OCI-LY3 (cell line): ENCODE data around the gene CUX1.

Experiments used
- H2AFZ ChIP-seq: fragments of 200-600, 300-600 bp; shearing (Covaris generic); 2 replicates; pipeline ENCODE4 v1.6.0; 2014; ENCODE audit warnings: antibody characterized with exemption, low read depth, low read length
- H3K27ac ChIP-seq: fragments of 200-600, 300-600 bp; sonication (generic); 2 replicates; pipeline ENCODE4 v1.5.1; 2014; ENCODE audit warnings: mild to moderate bottlenecking, low read length, moderate library complexity, mixed read lengths
- H3K27me3 ChIP-seq: fragments of 200-600, 300-600 bp; sonication (generic); 2 replicates; pipeline ENCODE4 v1.6.1; 2014; ENCODE audit warnings: low read depth, low read length, mixed read lengths
- H3K36me3 ChIP-seq: fragments of 200-600, 300-600 bp; sonication (generic); replicated peaks from 2 replicates; pipeline ENCODE3; 2014; ENCODE audit warnings: low read depth, low read length, mixed read lengths
- H3K4me1 ChIP-seq: fragments of 300-600, 200-600 bp; sonication (generic); 2 replicates; pipeline ENCODE4 v1.6.1; 2014; ENCODE audit warnings: low read length, mixed read lengths
- H3K4me2 ChIP-seq: fragments of 200-600, 300-600 bp; sonication (generic); 2 replicates; pipeline ENCODE4 v1.6.1; 2014; ENCODE audit warnings: low read length, mixed read lengths
- H3K4me3 ChIP-seq: fragments of 300-600, 200-600 bp; sonication (generic); 2 replicates; pipeline ENCODE4 v1.5.1; 2014; ENCODE audit warnings: antibody characterized with exemption, mild to moderate bottlenecking, low read length, moderate library complexity
- H3K79me2 ChIP-seq: fragments of 300-600, 200-600 bp; shearing (Covaris generic); 2 replicates; pipeline ENCODE4 v1.6.1; 2014; ENCODE audit warnings: mild to moderate bottlenecking, low read length, mixed read lengths
- H3K9ac ChIP-seq: fragments of 300-600, 200-600 bp; shearing (Covaris generic); 2 replicates; pipeline ENCODE4 v1.6.0; 2014; ENCODE audit warnings: mild to moderate bottlenecking, low read length, moderate library complexity
- H3K9me3 ChIP-seq: fragments of 200-600, 300-600 bp; shearing (Covaris generic); 2 replicates; pipeline ENCODE4 v1.6.1; 2014; ENCODE audit warnings: low read length, mixed read lengths; ENCODE audit not compliant: insufficient read depth
- H4K20me1 ChIP-seq: fragments of 200-600, 300-600 bp; sonication (generic); 2 replicates; pipeline ENCODE4 v1.6.1; 2016; ENCODE audit warnings: low read length, mixed read lengths; ENCODE audit not compliant: insufficient read depth
- CTCF ChIP-seq: fragments of 200-600, 300-600 bp; sonication (generic); IDR thresholded peaks from 2 replicates; pipeline ENCODE4 v1.5.1; 2014; ENCODE audit warnings: antibody characterized with exemption, low read length, low read depth
- EZH2phosphoT487 ChIP-seq: fragments of 200-600 bp; shearing (Covaris generic); IDR thresholded peaks from 2 replicates; pipeline ENCODE4 v1.6.1; 2018; ENCODE audit warnings: antibody characterized with exemption, mixed run types, low read depth

Gene CUX1

GRCh38 chr7:101784292-101785127 is 32.9 kb upstream of the CUX1 start:
- H3K27ac ChIP-seq = no peak overlapping the region
- H3K27me3 ChIP-seq = peaks cover 13% of the 10 kb centered on the region
- no peaks in the 10 kb centered on the region for H3K79me2 ChIP-seq
- H3K9me3 ChIP-seq = no peaks in the 10 kb centered on the region
- no peak for TF ChIP-seq EZH2phosphoT487
- TF ChIP-seq CTCF = no peak
- peak overlapping the region; percentile 1; the same call in 1 of the 2 replicates for H3K4me3 ChIP-seq
- no peaks in the 10 kb centered on the region for H4K20me1 ChIP-seq
- no peaks in the 10 kb centered on the region for H3K4me1 ChIP-seq
- peak overlapping the region; percentile 26 for H3K4me2 ChIP-seq
- no peaks in the 10 kb centered on the region for H3K36me3 ChIP-seq
- H3K9ac ChIP-seq = no peak overlapping the region
- H2AFZ ChIP-seq = no peak overlapping the region

- H4K20me1 ChIP-seq = no peaks in the 10 kb centered on the region
- no peaks in the 10 kb centered on the region for H3K9me3 ChIP-seq
- no peaks in the 10 kb centered on the region for H3K36me3 ChIP-seq
- no peak overlapping the region for H3K4me2 ChIP-seq
- no peak overlapping the region for H3K27ac ChIP-seq
- H3K9ac ChIP-seq = no peak overlapping the region
- H3K4me3 ChIP-seq = no peak overlapping the region
- H3K4me1 ChIP-seq = no peaks in the 10 kb centered on the region
- H3K79me2 ChIP-seq = no peaks in the 10 kb centered on the region
- TF ChIP-seq EZH2phosphoT487 (no peak), CTCF (no peak)
- H3K27me3 ChIP-seq = peaks cover 13% of the 10 kb centered on the region
- H2AFZ ChIP-seq = no peak overlapping the region
Observed at GRCh38 chr7:101787864-101788263, 29.6 kb upstream of the CUX1 start.

DNA sequence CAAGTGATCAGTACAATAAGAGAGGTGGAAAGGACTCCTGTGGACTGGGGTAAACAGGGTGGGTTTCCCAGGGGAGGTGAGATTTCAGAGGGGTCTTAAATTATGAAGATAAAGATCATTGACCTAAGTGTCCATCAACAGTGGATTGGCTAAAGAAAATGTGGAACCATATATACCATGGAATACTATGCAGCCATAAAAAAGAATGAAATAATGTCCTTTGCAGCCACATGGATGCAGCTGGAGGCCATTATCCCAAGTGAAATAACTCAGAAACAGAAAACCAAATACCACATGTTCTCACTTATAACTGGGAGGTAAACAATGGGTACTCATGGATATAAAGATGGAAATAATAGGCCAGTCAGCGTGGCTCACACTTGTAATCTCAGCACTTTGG is 28.9 kb upstream of the CUX1 start:
- TF ChIP-seq EZH2phosphoT487 = no peak
- no peak for TF ChIP-seq CTCF

DNA sequence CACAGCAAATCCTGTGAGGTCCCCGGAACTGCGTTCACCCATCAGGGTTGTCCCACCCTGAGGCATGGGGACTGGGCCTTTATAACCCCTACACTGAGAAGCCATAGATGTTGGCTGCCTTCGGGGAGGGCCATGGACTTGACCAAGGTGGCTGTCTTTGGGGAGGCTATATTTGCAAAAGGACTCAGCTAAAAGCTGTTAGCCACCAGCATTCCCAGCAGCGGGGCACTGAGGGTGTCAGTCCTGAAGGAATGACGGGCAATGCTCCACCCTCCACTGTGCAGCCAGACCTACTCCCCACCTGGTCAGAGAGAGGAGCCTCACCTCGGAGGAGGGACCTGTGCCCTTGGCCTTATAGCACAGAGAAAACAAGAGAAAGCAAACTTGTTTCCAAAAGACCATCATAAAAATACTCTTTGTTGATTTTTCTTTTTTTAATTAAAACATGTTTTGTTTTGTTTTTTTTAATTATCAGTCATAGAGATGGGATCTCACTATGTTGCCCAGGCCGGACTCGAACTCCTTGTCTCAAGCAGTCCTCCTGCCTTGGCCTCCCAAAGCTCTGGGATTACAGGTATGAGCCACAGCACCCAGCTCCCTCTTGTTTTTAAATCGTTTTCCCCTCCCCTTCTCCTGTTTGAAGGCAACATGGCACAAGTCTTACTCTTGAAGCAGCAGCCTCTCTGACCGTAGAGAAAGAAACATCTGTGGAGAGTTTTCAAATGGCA is 26.7 kb upstream of the CUX1 start:
- Histone ChIP-seq H3K27ac (no peak overlapping the region), H2AFZ (no peak overlapping the region), H3K9me3 (no peaks in the 10 kb centered on the region), H4K20me1 (no peaks in the 10 kb centered on the region), H3K9ac (no peak overlapping the region), H3K79me2 (no peaks in the 10 kb centered on the region), H3K4me3 (no peak overlapping the region), H3K4me2 (no peak overlapping the region), H3K27me3 (no peaks in the 10 kb centered on the region), H3K36me3 (no peaks in the 10 kb centered on the region), H3K4me1 (no peaks in the 10 kb centered on the region)
- TF ChIP-seq CTCF = no peak
- TF ChIP-seq EZH2phosphoT487 = no peak

More for the DNA sequence above, 28.9 kb upstream of the CUX1 start:
- Histone ChIP-seq H3K9ac (no peak overlapping the region), H2AFZ (no peak overlapping the region), H3K36me3 (no peaks in the 10 kb centered on the region), H3K4me2 (no peak overlapping the region), H4K20me1 (no peaks in the 10 kb centered on the region), H3K27ac (no peak overlapping the region), H3K4me3 (no peak overlapping the region), H3K27me3 (peaks cover 13% of the 10 kb centered on the region), H3K79me2 (no peaks in the 10 kb centered on the region), H3K4me1 (no peaks in the 10 kb centered on the region), H3K9me3 (no peaks in the 10 kb centered on the region)
